Epithelial cell of proximal tubule (primary cell): ENCODE results near the gene GBA2. TPM values are rescaled to one million over a fixed set of nuclear protein-coding genes. Genes with fewer than 3 reads are reported as not detected.

Experiments used
- DNase-seq: peaks from one replicate; pipeline ENCODE4 v3.0.0-alpha.2; 2011; ENCODE audit warnings: low read depth
- H3K4me3 ChIP-seq: 2 replicates; pipeline ENCODE4 v1.5.1; 2011; ENCODE audit warnings: low read depth, mild to moderate bottlenecking, low read length
- CTCF ChIP-seq: conservative IDR thresholded peaks from 2 replicates; pipeline ENCODE4 v1.5.1; 2012; ENCODE audit warnings: low read depth, mild to moderate bottlenecking, low read length
- total RNA-seq: library from RNA; depleted of rRNA; stranded (reverse); fragments of >200 nt; gene quantifications from 2 replicates; pipeline ENCODE4 v1.2.3, GENCODE V29; 2015

The GBA2 gene
- total RNA-seq, 1 donor from 2014 or later: 39.3 TPM

- DNase-seq: no peak
- peak overlapping the region; percentile 94 for H3K4me3 ChIP-seq
- no peak for TF ChIP-seq CTCF
Measured at GRCh38 chr9:35729101-35729500, 19.9 kb downstream of the GBA2 start.

- TF ChIP-seq CTCF: no peak
- peak; percentile 84 for DNase-seq
- H3K4me3 ChIP-seq: peak overlapping the region; percentile 94
Measured at GRCh38 chr9:35728041-35728971, 20.7 kb downstream of the GBA2 start.

GRCh38 chr9:35727676-35728040, 21.4 kb downstream of the GBA2 start:
- DNase-seq: no peak
- TF ChIP-seq CTCF: no peak
- H3K4me3 ChIP-seq: peak overlapping the region; percentile 94

GRCh38 chr9:35726931-35727330, 22.1 kb downstream of the GBA2 start:
- DNase-seq: no peak
- no peak overlapping the region for H3K4me3 ChIP-seq
- peak; percentile 51 for TF ChIP-seq CTCF

- no peak overlapping the region for H3K4me3 ChIP-seq
- no peak for TF ChIP-seq CTCF
- DNase-seq: no peak
Measured at GRCh38 chr9:35725362-35725761, 23.7 kb downstream of the GBA2 start.

- TF ChIP-seq CTCF: no peak
- no peak for DNase-seq
- H3K4me3 ChIP-seq: no peak overlapping the region
Measured at GRCh38 chr9:35723908-35724307, 25.1 kb downstream of the GBA2 start.

GRCh38 chr9:35723426-35723825, 25.6 kb downstream of the GBA2 start:
- TF ChIP-seq CTCF: no peak
- no peak overlapping the region for H3K4me3 ChIP-seq
- no peak for DNase-seq
